PC-9 (cell line): ENCODE results near the gene TBC1D5. TPM values are rescaled to one million over a fixed set of nuclear protein-coding genes. Genes with fewer than 3 reads are reported as not detected.

Experiments used
- BruUV-seq: library from RNA; stranded (reverse); fragments of 400-500 nt; replicated peaks from 2 replicates; lab custom pipeline; 2021; lab: Mats Ljungman, UMichigan
- CTCF ChIA-PET: fragments of 300-600 bp; sonication (Branson Sonifier 250); formaldehyde crosslinking; loops from one replicate; lab custom pipeline; 2022; ENCODE audit warnings: antibody characterized with exemption; lab: Charles Lee
- POLR2A ChIA-PET: fragments of 300-600 bp; sonication (Branson Sonifier 250); formaldehyde crosslinking; loops from one replicate; lab custom pipeline; 2022; ENCODE audit warnings: antibody characterized with exemption; ENCODE audit not compliant: unreplicated experiment; lab: Charles Lee
- DNase-seq, 2 experiments: peaks; one replicate each; pipeline versions ENCODE4 v3.0.0 to v3.0.0-alpha.2; 2015 to 2022; ENCODE audit warnings: mixed read lengths in 1 of 2
- H2AFZ ChIP-seq: fragments of 200-600 bp; sonication (generic); 2 replicates; pipeline ENCODE4 v1.8.1; 2017; ENCODE audit warnings: antibody characterized with exemption
- H3F3A ChIP-seq: fragments of 200-600 bp; sonication (generic); 2 replicates; pipeline ENCODE4 v1.8.1; 2017; ENCODE audit warnings: antibody characterized with exemption, mild to moderate bottlenecking, low read depth; ENCODE audit not compliant: insufficient read depth
- H3K27ac ChIP-seq: fragments of 200-600 bp; sonication (generic); 2 replicates; pipeline ENCODE4 v1.6.1; 2016; ENCODE audit warnings: mixed run types
- H3K27me3 ChIP-seq: fragments of 200-600 bp; sonication (generic); 2 replicates; pipeline ENCODE4 v1.6.1; 2016; ENCODE audit warnings: low read depth, mixed run types; ENCODE audit not compliant: insufficient read depth
- H3K36me3 ChIP-seq: fragments of 200-600 bp; sonication (generic); 2 replicates; pipeline ENCODE4 v1.6.1; 2016; ENCODE audit warnings: low read depth, mixed run types
- H3K4me1 ChIP-seq: fragments of 200-600 bp; sonication (generic); replicated peaks from 2 replicates; pipeline ENCODE4 v1.6.1; 2016; ENCODE audit warnings: mixed run types; ENCODE audit not compliant: insufficient read depth
- H3K4me2 ChIP-seq: fragments of 200-600 bp; sonication (generic); 2 replicates; pipeline ENCODE4 v1.6.1; 2017; ENCODE audit warnings: mixed run types
- H3K4me3 ChIP-seq: fragments of 200-600 bp; sonication (generic); 2 replicates; pipeline ENCODE4 v1.6.1; 2016; ENCODE audit warnings: mixed run types
- H3K79me2 ChIP-seq: fragments of 200-600 bp; sonication (generic); 2 replicates; pipeline ENCODE4 v1.6.1; 2017; ENCODE audit warnings: low read depth, mixed run types
- H3K9me2 ChIP-seq: fragments of 200-600 bp; sonication (generic); 2 replicates; pipeline ENCODE4 v1.8.1; 2017; ENCODE audit warnings: mild to moderate bottlenecking; ENCODE audit not compliant: insufficient read depth
- H3K9me3 ChIP-seq: fragments of 200-600 bp; sonication (generic); 2 replicates; pipeline ENCODE4 v1.8.1; 2016; ENCODE audit warnings: low read depth; ENCODE audit not compliant: insufficient read depth
- H4K20me1 ChIP-seq: fragments of 200-600 bp; sonication (generic); 2 replicates; pipeline ENCODE4 v1.8.1; 2017; ENCODE audit not compliant: insufficient read depth
- CTCF ChIP-seq: fragments of 200-600 bp; sonication (generic); conservative IDR thresholded peaks from 2 replicates; pipeline ENCODE4 v1.6.1; 2017; ENCODE audit warnings: mixed run types, antibody characterized with exemption, mild to moderate bottlenecking, moderate library complexity
- EZH2 ChIP-seq: fragments of 200-600 bp; sonication (generic); IDR thresholded peaks from 2 replicates; pipeline ENCODE4 v1.8.0; 2017; ENCODE audit warnings: antibody characterized with exemption, low read depth
- intact Hi-C: fragments of 100-400 bp; cut with micrococcal nuclease; formaldehyde crosslinking; loops from one replicate; pipeline ENCODE4 v1.10.0; 2022; ENCODE audit not compliant: unreplicated experiment
- total RNA-seq: library from RNA; stranded (reverse); gene quantifications from 2 replicates; pipeline ENCODE4 v1.2.3, GENCODE V29; 2021

TBC1D5 gene
- total RNA-seq, 1 experiment from 2014 or later, result 54.0 TPM

- POLR2A ChIA-PET, result no interaction called here
- H3K9me2 ChIP-seq, result 0 out of 2 replicates have a peak, but pooled peaks cover 4% of the 10 kb centered on the region
- H3K27me3 ChIP-seq, result no peaks in the 10 kb centered on the region
- CTCF ChIA-PET, result no interaction called here
- no TSS peak for BruUV-seq
- no peaks in the 10 kb centered on the region for H3K4me1 ChIP-seq
- H2AFZ ChIP-seq, result no peak overlapping the region
- no peaks in the 10 kb centered on the region for H3K9me3 ChIP-seq
- no peak for DNase-seq
- no peaks in the 10 kb centered on the region for H4K20me1 ChIP-seq
- H3K36me3 ChIP-seq, result no peaks in the 10 kb centered on the region
- TF ChIP-seq EZH2, result no peak
- TF ChIP-seq CTCF, result no peak
- intact Hi-C loops, result no loop called here
- no peak overlapping the region for H3K27ac ChIP-seq
- no peak overlapping the region for H3K4me3 ChIP-seq
- no peaks in the 10 kb centered on the region; the same call in none of the 2 replicates for H3F3A ChIP-seq
- no peak overlapping the region for H3K4me2 ChIP-seq
- no peaks in the 10 kb centered on the region for H3K79me2 ChIP-seq
Measured at GRCh38 chr3:17557749-17558463, 184.5 kb downstream of the TBC1D5 start.

GRCh38 chr3:17555525-17555924 is 186.9 kb downstream of the TBC1D5 start:
- no peak overlapping the region for H2AFZ ChIP-seq
- TF ChIP-seq CTCF (no peak), EZH2 (no peak)
- H3K4me1 ChIP-seq, result no peaks in the 10 kb centered on the region
- no peak for DNase-seq
- H4K20me1 ChIP-seq, result no peaks in the 10 kb centered on the region
- no peaks in the 10 kb centered on the region; the same call in 1 of the 2 replicates for H3F3A ChIP-seq
- ChIA-PET POLR2A (no interaction called here), CTCF (no interaction called here)
- H3K4me3 ChIP-seq, result no peak overlapping the region
- no TSS peak for BruUV-seq
- H3K27me3 ChIP-seq, result no peaks in the 10 kb centered on the region
- H3K79me2 ChIP-seq, result no peaks in the 10 kb centered on the region
- H3K4me2 ChIP-seq, result no peak overlapping the region
- no peaks in the 10 kb centered on the region for H3K9me3 ChIP-seq
- H3K9me2 ChIP-seq, result 0 out of 2 replicates have a peak, but pooled peaks cover 4% of the 10 kb centered on the region
- intact Hi-C loops, result no loop called here
- no peaks in the 10 kb centered on the region for H3K36me3 ChIP-seq
- H3K27ac ChIP-seq, result no peak overlapping the region

GRCh38 chr3:17554078-17554477 is 188.4 kb downstream of the TBC1D5 start:
- no peaks in the 10 kb centered on the region for H3F3A ChIP-seq
- intact Hi-C loops, result no loop called here
- no peaks in the 10 kb centered on the region for H3K4me1 ChIP-seq
- BruUV-seq, result no TSS peak
- 0 out of 2 replicates have a peak, but pooled peaks cover 4% of the 10 kb centered on the region for H3K9me2 ChIP-seq
- no peak overlapping the region for H2AFZ ChIP-seq
- no peak for DNase-seq
- ChIA-PET POLR2A (interaction anchor here (0.7 kb wide), 1 partner anchor 616 kb away, joined by 4 read pairs; no protein-coding TSS in a partner anchor), CTCF (no interaction called here)
- no peaks in the 10 kb centered on the region for H3K79me2 ChIP-seq
- no peak overlapping the region for H3K4me2 ChIP-seq
- no peaks in the 10 kb centered on the region for H3K36me3 ChIP-seq
- H4K20me1 ChIP-seq, result no peaks in the 10 kb centered on the region
- no peak overlapping the region for H3K27ac ChIP-seq
- H3K27me3 ChIP-seq, result no peaks in the 10 kb centered on the region
- H3K9me3 ChIP-seq, result no peaks in the 10 kb centered on the region
- no peak overlapping the region for H3K4me3 ChIP-seq
- TF ChIP-seq EZH2 (no peak), CTCF (no peak)
